HG02840 (cell line): ENCODE results near the gene PLXNC1.

Experiments
- ATAC-seq: cut with Tn5 transposase; IDR thresholded peaks from one replicate; pipeline ENCODE4 v1.9.1; 2021; ENCODE audit warnings: mild to moderate bottlenecking, moderate library complexity, moderate number of reproducible peaks; ENCODE audit not compliant: unreplicated experiment, low FRiP score

Gene PLXNC1

DNA sequence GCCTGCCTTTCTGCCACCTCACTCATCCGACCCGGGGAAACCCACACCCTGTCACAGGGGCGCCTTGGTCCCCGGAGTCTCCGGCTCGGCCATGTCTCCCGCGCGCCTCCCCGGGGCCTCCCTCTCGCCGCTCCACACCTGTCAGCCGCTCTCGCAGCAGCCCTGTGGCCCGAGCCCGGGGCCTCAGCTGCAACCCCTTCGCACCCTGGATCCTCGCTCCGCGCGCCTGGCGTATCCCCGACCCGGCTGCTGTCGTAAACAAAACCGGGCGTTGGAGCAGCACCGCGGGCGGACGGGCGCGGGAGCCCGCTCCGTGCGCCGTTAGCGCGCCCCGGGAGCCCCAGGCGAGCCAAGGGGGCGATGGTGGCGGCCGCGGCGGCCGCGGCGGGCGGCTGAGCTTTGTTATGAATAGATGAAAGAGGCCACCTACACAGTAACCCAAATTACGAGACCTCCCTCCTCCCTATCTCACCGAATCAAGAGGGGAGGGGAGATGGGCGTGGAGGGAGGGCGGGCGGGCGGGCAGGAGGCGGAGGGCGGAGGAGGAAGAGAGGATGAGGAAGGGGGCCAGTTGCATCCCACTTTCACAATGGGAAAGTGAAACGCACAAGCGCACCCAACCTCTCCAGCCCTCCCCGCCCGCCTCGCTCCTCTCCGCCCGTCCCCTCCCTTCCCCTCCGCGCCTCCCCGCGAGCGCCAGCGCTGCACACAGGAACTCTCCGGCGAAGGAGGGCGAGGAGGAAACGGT, at the start of gene PLXNC1:
PLXNC1 (plus strand) TSS at position 587 of the 748 bp plus-strand sequence. CDS start 395 bp downstream, outside the sequence.
- ATAC-seq: peak; percentile 39

GRCh38 chr12:94099191-94099590, 49.2 kb upstream of the PLXNC1 start:
- no peak for ATAC-seq

GRCh38 chr12:94099632-94100031, 48.7 kb upstream of the PLXNC1 start:
- ATAC-seq: no peak

- no peak for ATAC-seq
These were observed 48.2 kb upstream of the PLXNC1 start for GRCh38 chr12:94100211-94100627.

DNA sequence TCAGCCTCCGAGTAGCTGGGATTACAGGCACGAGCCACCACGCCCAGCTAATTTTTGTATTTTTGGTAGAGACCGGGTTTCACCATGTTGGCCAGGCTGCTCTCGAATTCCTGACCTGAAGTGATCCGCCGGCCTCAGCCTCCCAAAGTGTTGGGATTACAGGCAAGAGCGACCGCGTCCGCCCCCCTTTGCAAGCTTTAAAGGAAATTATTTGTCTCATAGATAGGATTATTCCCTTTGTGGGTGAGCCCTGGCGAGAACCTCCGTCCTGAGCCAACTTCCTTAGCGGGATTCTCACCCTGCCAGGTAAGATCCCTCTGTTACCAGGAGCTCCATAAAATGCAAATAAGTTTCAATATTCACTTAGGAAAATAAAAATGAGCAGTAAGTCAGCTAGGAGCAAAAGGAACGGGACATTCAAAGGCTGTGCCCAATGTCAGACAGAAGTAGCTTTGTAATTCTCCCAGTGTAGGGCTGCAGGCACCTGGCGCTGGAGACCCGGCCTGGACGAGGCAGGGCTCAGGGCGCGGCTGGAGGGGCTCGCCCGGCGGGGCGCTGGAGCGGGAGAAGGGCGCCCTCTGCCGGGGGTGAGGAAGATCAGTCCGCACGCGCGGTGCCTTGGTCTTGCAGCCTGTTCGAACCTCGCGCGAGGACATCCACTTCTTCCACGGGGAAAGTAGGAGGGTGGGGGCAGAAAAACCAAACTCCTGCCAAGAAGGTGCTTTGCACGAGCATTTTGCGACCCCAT, 47.2 kb upstream of the PLXNC1 start:
- ATAC-seq: no peak

- peak; percentile 74 for ATAC-seq
These were observed 46.4 kb upstream of the PLXNC1 start for GRCh38 chr12:94101738-94102660.

DNA sequence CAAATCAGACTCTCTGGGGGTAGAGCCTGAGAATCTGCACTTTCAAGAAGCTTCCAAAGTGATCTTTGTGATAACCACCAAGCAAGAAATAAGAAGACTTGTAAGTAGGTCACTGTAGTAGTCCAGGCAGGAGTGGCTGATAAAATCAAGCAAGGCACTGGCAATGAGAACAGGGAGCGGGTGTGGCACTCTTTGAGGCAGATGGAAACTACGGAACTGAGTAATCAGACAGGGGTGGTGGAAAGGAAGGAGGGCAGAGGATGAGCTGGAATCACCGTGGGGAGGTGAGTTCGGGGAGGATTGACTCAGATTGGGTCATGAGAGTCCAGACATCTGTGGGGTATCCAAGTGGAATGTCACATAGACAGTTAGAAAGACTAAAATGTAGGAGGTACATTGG, 44.4 kb upstream of the PLXNC1 start:
- ATAC-seq: no peak

- ATAC-seq: no peak
These were observed 40.5 kb upstream of the PLXNC1 start for GRCh38 chr12:94107910-94108309.

GRCh38 chr12:94109160-94109559, 39.2 kb upstream of the PLXNC1 start:
- no peak for ATAC-seq

- no peak for ATAC-seq
These were observed 38.1 kb upstream of the PLXNC1 start for GRCh38 chr12:94110258-94110657.

- no peak for ATAC-seq
These were observed 37.1 kb upstream of the PLXNC1 start for GRCh38 chr12:94111302-94111701.

- ATAC-seq: no peak
These were observed 36.3 kb upstream of the PLXNC1 start for GRCh38 chr12:94112121-94112520.

DNA sequence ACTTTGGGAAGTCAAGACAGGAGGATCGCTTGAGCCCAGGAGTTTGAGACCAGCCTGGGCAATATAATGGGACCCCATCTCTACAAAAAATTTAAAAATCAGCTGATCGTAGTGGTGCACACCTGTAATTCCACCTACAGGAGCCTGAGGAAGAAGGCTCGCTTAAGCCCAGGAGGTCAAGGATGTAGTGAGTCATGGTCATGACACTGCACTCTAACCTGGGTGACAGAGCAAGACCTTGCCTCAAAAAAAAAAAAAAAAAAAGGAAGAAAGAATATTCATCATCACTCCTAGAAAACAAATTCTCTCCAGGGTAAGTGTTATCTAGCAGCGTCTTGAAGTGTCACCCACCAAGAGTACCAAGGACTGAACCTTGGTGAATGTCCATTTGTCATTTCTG, 34.2 kb upstream of the PLXNC1 start:
- no peak for ATAC-seq

- ATAC-seq: no peak
These were observed 32.2 kb upstream of the PLXNC1 start for GRCh38 chr12:94116191-94116590.

DNA sequence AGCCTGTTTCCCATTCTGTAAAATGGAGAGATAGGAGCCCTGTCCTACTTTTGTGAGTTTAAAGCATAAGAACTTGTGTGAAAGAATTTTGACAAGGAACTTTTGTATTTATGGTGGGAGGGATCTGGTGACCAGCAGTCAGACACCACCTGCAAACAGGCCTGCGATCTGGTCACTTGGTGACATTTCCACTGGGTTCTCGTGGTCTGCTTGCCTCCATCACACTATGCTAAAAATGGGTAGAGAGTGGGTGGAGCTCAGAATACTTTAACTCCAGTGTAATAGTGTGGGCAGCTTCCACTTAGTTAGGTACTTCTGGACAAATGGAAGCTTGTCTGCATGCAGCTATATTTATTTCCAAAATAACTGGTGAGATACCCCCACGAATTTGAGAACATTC, 26.5 kb upstream of the PLXNC1 start:
- no peak for ATAC-seq

GRCh38 chr12:94122591-94122990, 25.8 kb upstream of the PLXNC1 start:
- ATAC-seq: no peak

- no peak for ATAC-seq
These were observed 25.2 kb upstream of the PLXNC1 start for GRCh38 chr12:94123127-94123526.

GRCh38 chr12:94126067-94126466, 22.3 kb upstream of the PLXNC1 start:
- no peak for ATAC-seq

DNA sequence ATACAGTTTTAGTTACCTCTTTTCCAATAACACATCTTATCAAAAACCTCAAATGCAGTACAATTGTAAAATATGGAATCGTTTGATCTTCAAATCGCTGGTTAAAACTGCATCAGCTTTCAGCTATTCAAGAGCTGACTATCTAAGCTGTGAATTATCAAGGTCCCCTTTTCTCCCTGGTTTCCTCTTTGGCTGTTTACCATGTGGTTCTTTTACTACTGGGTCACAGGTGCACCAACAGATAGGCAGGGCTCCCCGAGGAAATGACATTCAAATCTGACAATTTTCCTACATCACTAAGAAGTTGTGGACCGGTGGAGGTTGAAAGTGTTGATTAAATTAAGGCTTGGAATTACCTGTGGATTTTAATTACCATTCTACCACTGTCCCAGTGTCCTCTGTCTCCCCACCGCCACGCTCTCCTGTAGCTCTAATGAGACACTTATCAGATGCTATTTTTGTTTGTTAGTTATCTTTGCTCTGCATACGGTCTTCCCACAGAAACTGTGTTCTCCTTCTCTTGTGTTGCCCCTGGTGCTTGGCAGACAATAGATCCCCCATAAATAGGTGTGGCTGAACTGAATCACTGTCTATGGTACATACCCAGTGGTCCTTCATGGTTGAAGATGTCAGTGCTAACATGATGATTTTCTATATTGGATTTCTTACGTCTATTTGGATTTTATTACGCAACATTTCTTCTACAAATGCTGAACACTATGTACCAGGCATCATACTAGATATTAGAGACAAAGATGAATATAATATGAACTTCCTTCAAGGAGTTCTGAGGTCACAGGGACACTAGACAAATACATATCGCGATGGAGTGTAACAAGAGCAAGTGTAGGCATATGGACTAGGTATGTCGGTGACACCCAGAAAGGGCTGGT, 20.9 kb upstream of the PLXNC1 start:
- no peak for ATAC-seq

DNA sequence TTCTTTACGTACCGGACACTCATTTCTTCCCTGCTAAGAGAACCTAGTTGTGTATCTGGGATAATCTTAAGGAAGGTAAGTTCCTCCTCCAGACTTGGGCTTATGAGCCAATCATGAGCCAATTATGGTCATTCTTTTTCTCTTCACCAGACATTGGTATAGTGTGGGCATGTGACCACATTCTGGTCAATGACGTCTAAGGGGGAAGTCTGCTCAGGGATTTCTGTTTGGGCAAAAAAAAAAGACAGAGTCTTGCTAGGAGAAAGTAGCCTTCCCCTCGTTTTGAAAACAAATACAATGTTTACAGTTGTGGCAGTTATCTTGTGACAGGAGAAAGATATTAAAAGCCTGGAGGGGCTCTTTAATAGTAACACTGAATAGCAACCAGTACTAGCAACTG, 20.1 kb upstream of the PLXNC1 start:
- no peak for ATAC-seq
